ENCODE measurements around the gene KREMEN1. TPM values are rescaled to one million over a fixed set of nuclear protein-coding genes. Genes with fewer than 3 reads are reported as not detected.
"Not testable (repeated sequence)": the region's sequence is repeated elsewhere in the genome, so short reads cannot be mapped to it uniquely, and the experiment has no call there.

The KREMEN1 gene
- polyA plus RNA-seq (2013, experiment 1 of 2; ENCODE audit: insufficient read length) = 6.8 TPM
- polyA plus RNA-seq (2013, experiment 2 of 2; ENCODE audit: insufficient read length) = 10.2 TPM

- no peak for DNase-seq
Observed at GRCh38 chr22:29072979-29073617, at the start of gene KREMEN1. Gene KREMEN1, plus strand, starts transcription at chr22:29073035. Its CDS starts 96 bp downstream, at chr22:29073131.

- DNase-seq = no peak
Observed at GRCh38 chr22:29023172-29023796, 49.6 kb upstream of the KREMEN1 start.

- no peak for DNase-seq
Observed at GRCh38 chr22:29026579-29026978, 46.3 kb upstream of the KREMEN1 start.

- no peak for DNase-seq
Observed at GRCh38 chr22:29028468-29028867, 44.4 kb upstream of the KREMEN1 start.

GRCh38 chr22:29029202-29030000 lies 43.4 kb upstream of the KREMEN1 start:
- no peak for DNase-seq

GRCh38 chr22:29030016-29030617 lies 42.7 kb upstream of the KREMEN1 start:
- peak; percentile 35 for DNase-seq

GRCh38 chr22:29030618-29031226 lies 42.1 kb upstream of the KREMEN1 start:
- peak; percentile 71 for DNase-seq

GRCh38 chr22:29031227-29032011 lies 41.4 kb upstream of the KREMEN1 start:
- DNase-seq = peak; percentile 98

- no peak for DNase-seq
Observed at GRCh38 chr22:29032014-29032475, 40.8 kb upstream of the KREMEN1 start.

- peak; percentile 37 for DNase-seq
Observed at GRCh38 chr22:29032584-29032983, 40.3 kb upstream of the KREMEN1 start.

- DNase-seq = no peak
Observed at GRCh38 chr22:29037340-29037932, 35.4 kb upstream of the KREMEN1 start.

GRCh38 chr22:29039148-29039547 lies 33.7 kb upstream of the KREMEN1 start:
- DNase-seq = no peak

GRCh38 chr22:29039684-29040083 lies 33.2 kb upstream of the KREMEN1 start:
- not testable (repeated sequence) for DNase-seq

- DNase-seq = peak; percentile 81
Observed at GRCh38 chr22:29040385-29041275, 32.2 kb upstream of the KREMEN1 start.

GRCh38 chr22:29041408-29041807 lies 31.4 kb upstream of the KREMEN1 start:
- DNase-seq = peak; percentile 25

- DNase-seq = peak; percentile 48
Observed at GRCh38 chr22:29043906-29044575, 28.8 kb upstream of the KREMEN1 start.

GRCh38 chr22:29044657-29045176 lies 28.1 kb upstream of the KREMEN1 start:
- peak; percentile 47 for DNase-seq

GRCh38 chr22:29048822-29049654 lies 23.8 kb upstream of the KREMEN1 start:
- no peak for DNase-seq

All from fibroblast of skin of back (primary cell).